PC-3 (cell line): ENCODE measurements around the gene HCLS1. TPM values are rescaled to one million over a fixed set of nuclear protein-coding genes. Genes with fewer than 3 reads are reported as not detected.

Experiments used
- ATAC-seq: fragments of 200-7000 bp; cut with Tn5 transposase; 2 replicates; pipeline ENCODE4 v1.9.1; 2020; ENCODE audit warnings: mild to moderate bottlenecking, moderate library complexity
- BruUV-seq: library from RNA; stranded (reverse); fragments of 400-500 nt; replicated peaks from 2 replicates; lab custom pipeline; 2021; lab: Mats Ljungman, UMichigan
- CTCF ChIA-PET: fragments of 300-600 bp; sonication (Branson Sonifier 250); formaldehyde crosslinking; loops from one replicate; lab custom pipeline; 2022; ENCODE audit warnings: antibody characterized with exemption; lab: Charles Lee
- POLR2A ChIA-PET: fragments of 300-600 bp; sonication (Branson Sonifier 250); formaldehyde crosslinking; loops from one replicate; lab custom pipeline; 2022; ENCODE audit warnings: antibody characterized with exemption; ENCODE audit not compliant: unreplicated experiment; lab: Charles Lee
- DNase-seq: peaks from one replicate; pipeline ENCODE4 v3.0.0-alpha.2; 2015
- H2AFZ ChIP-seq: fragments of 300-600 bp; sonication (generic); 2 replicates; pipeline ENCODE4 v1.6.0; 2016; ENCODE audit warnings: antibody characterized with exemption, low read length
- H3F3A ChIP-seq: fragments of 300-600 bp; sonication (generic); one replicate; pipeline ENCODE4 v1.6.0; 2017; ENCODE audit warnings: antibody characterized with exemption, low read length, control low read depth, mild to moderate bottlenecking; ENCODE audit not compliant: unreplicated experiment
- H3K27ac ChIP-seq: fragments of 300-600 bp; sonication (generic); 2 replicates; pipeline ENCODE4 v1.5.1; 2016; ENCODE audit warnings: mild to moderate bottlenecking, low read length
- H3K27me3 ChIP-seq: fragments of 300-600 bp; sonication (generic); 2 replicates; pipeline ENCODE4 v1.6.1; 2016; ENCODE audit warnings: low read length, mixed read lengths
- H3K36me3 ChIP-seq: fragments of 300-600 bp; sonication (generic); 2 replicates; pipeline ENCODE4 v1.6.1; 2016; ENCODE audit warnings: low read depth, mixed run types, low read length, mixed read lengths
- H3K4me1 ChIP-seq: fragments of 300-600 bp; sonication (generic); 2 replicates; pipeline ENCODE4 v1.5.1; 2016; ENCODE audit warnings: low read length; ENCODE audit not compliant: insufficient read depth
- H3K4me2 ChIP-seq: fragments of 300-600 bp; sonication (generic); 2 replicates; pipeline ENCODE4 v1.6.0; 2016; ENCODE audit warnings: low read length
- H3K4me3 ChIP-seq: fragments of 300-600 bp; sonication (generic); 2 replicates; pipeline ENCODE4 v1.5.1; 2016; ENCODE audit warnings: mild to moderate bottlenecking, low read length, mixed read lengths
- H3K79me2 ChIP-seq: fragments of 300-600 bp; sonication (generic); 2 replicates; pipeline ENCODE4 v1.6.1; 2017; ENCODE audit warnings: low read length, mixed read lengths
- H3K9ac ChIP-seq: fragments of 300-600 bp; sonication (generic); 2 replicates; pipeline ENCODE4 v1.6.0; 2016; ENCODE audit warnings: mild to moderate bottlenecking, low read length
- H3K9me2 ChIP-seq: fragments of 300-600 bp; sonication (generic); replicated peaks from 2 replicates; pipeline ENCODE4 v1.6.1; 2016; ENCODE audit warnings: mixed run types, low read length, mixed read lengths
- H3K9me3 ChIP-seq: fragments of 300-600 bp; sonication (generic); 2 replicates; pipeline ENCODE4 v1.6.1; 2016; ENCODE audit warnings: low read length, mixed read lengths
- H4K20me1 ChIP-seq: fragments of 300-600 bp; sonication (generic); 2 replicates; pipeline ENCODE4 v1.6.1; 2016; ENCODE audit warnings: low read length, mixed read lengths
- CTCF ChIP-seq: fragments of 300-600 bp; sonication (generic); conservative IDR thresholded peaks from 2 replicates; pipeline ENCODE4 v1.5.1; 2017; ENCODE audit warnings: antibody characterized with exemption, low read depth, mild to moderate bottlenecking, low read length
- EZH2 ChIP-seq: fragments of 300-600 bp; sonication (generic); IDR thresholded peaks from one replicate; pipeline ENCODE4 v1.6.1; 2017; ENCODE audit warnings: antibody characterized with exemption, mild to moderate bottlenecking, low read length; ENCODE audit not compliant: unreplicated experiment
- EZH2phosphoT487 ChIP-seq: fragments of 300-600 bp; sonication (generic); IDR thresholded peaks from 2 replicates; pipeline ENCODE4 v1.6.1; 2018; ENCODE audit warnings: mild to moderate bottlenecking, antibody characterized with exemption, low read length, borderline replicate concordance
- intact Hi-C: fragments of 100-400 bp; cut with micrococcal nuclease; formaldehyde crosslinking; loops from 2 replicates; pipeline ENCODE4 v1.9.0; 2023
- total RNA-seq: library from RNA; depleted of rRNA; stranded (reverse); fragments of >200 nt; gene quantifications from 2 replicates; pipeline ENCODE4 v1.2.3, GENCODE V29; 2014

HCLS1 gene
- total RNA-seq, 1 experiment from 2014 or later, result 5.8 TPM

- TF ChIP-seq CTCF (no peak), EZH2 (no peak), EZH2phosphoT487 (no peak)
- Histone ChIP-seq H4K20me1 (no peaks in the 10 kb centered on the region), H2AFZ (no peak overlapping the region), H3K9me2 (no peaks in the 10 kb centered on the region), H3K27ac (no peak overlapping the region), H3K4me3 (no peak overlapping the region), H3K9me3 (no peaks in the 10 kb centered on the region), H3K36me3 (peaks cover 45% of the 10 kb centered on the region), H3F3A (no peaks in the 10 kb centered on the region), H3K4me1 (no peaks in the 10 kb centered on the region), H3K4me2 (no peak overlapping the region), H3K9ac (no peak overlapping the region), H3K27me3 (no peaks in the 10 kb centered on the region), H3K79me2 (no peaks in the 10 kb centered on the region)
- no peak for ATAC-seq
- no peak for DNase-seq
- ChIA-PET POLR2A (interaction anchor here (0.5 kb wide), 1 partner anchor 13 kb away, joined by 4 read pairs; no protein-coding TSS in a partner anchor), CTCF (no interaction called here)
- intact Hi-C loops, result no loop called here
- no TSS peak for BruUV-seq
These were observed 38.2 kb upstream of the HCLS1 start for GRCh38 chr3:121698901-121699300.

GRCh38 chr3:121698476-121698875 is 37.8 kb upstream of the HCLS1 start:
- Histone ChIP-seq H3K4me1 (no peaks in the 10 kb centered on the region), H3K9me3 (no peaks in the 10 kb centered on the region), H3K4me3 (no peak overlapping the region), H4K20me1 (no peaks in the 10 kb centered on the region), H3K4me2 (no peak overlapping the region), H3K79me2 (no peaks in the 10 kb centered on the region), H3K9me2 (no peaks in the 10 kb centered on the region), H3K36me3 (peaks cover 45% of the 10 kb centered on the region), H3K9ac (no peak overlapping the region), H2AFZ (no peak overlapping the region), H3K27ac (no peak overlapping the region), H3K27me3 (no peaks in the 10 kb centered on the region), H3F3A (no peaks in the 10 kb centered on the region)
- intact Hi-C loops, result no loop called here
- ChIA-PET POLR2A (interaction anchor here (0.5 kb wide), 1 partner anchor 14 kb away, joined by 4 read pairs; no protein-coding TSS in a partner anchor), CTCF (no interaction called here)
- no peak for TF ChIP-seq CTCF
- DNase-seq (no peak), ATAC-seq (no peak)
- no TSS peak for BruUV-seq

GRCh38 chr3:121696186-121696585 is 35.5 kb upstream of the HCLS1 start:
- DNase-seq, result no peak
- no peaks in the 10 kb centered on the region for H3K9me3 ChIP-seq
- H3K9me2 ChIP-seq, result no peaks in the 10 kb centered on the region
- no peak overlapping the region for H3K9ac ChIP-seq
- CTCF ChIA-PET, result no interaction called here
- H3K36me3 ChIP-seq, result peaks cover 49% of the 10 kb centered on the region
- H3F3A ChIP-seq, result no peaks in the 10 kb centered on the region
- ATAC-seq, result no peak
- intact Hi-C loops, result no loop called here
- no peak overlapping the region for H2AFZ ChIP-seq
- H3K79me2 ChIP-seq, result no peaks in the 10 kb centered on the region
- H3K27me3 ChIP-seq, result no peaks in the 10 kb centered on the region
- no peak overlapping the region for H3K4me2 ChIP-seq
- H4K20me1 ChIP-seq, result no peaks in the 10 kb centered on the region
- BruUV-seq, result no TSS peak
- no peak for TF ChIP-seq EZH2phosphoT487
- no peak for TF ChIP-seq CTCF
- TF ChIP-seq EZH2, result no peak
- H3K27ac ChIP-seq, result no peak overlapping the region
- H3K4me1 ChIP-seq, result no peaks in the 10 kb centered on the region
- POLR2A ChIA-PET, result no interaction called here
- no peak overlapping the region for H3K4me3 ChIP-seq
